OCI-LY1 (cell line): ENCODE data around the gene KLHL4.

ENCODE experiments used
- H2AFZ ChIP-seq: fragments of 200-600 bp; sonication (generic), shearing (Covaris generic); 2 replicates; pipeline ENCODE4 v1.6.0; 2014; ENCODE audit warnings: antibody characterized with exemption, mild to moderate bottlenecking, low read length
- H3F3A ChIP-seq: fragments of 200-600 bp; sonication (generic), shearing (Covaris generic); 2 replicates; pipeline ENCODE4 v1.6.0; 2014; ENCODE audit warnings: mild to moderate bottlenecking, antibody characterized with exemption, low read length, moderate library complexity; ENCODE audit not compliant: insufficient read depth
- H3K27ac ChIP-seq: fragments of 200-600 bp; sonication (generic); 2 replicates; pipeline ENCODE4 v1.5.1; 2014; ENCODE audit warnings: low read length, mixed run types, mild to moderate bottlenecking, low read depth; ENCODE audit not compliant: poor library complexity, severe bottlenecking
- H3K27me3 ChIP-seq: fragments of 200-600 bp; sonication (generic); 2 replicates; pipeline ENCODE4 v1.6.0; 2014; ENCODE audit warnings: antibody characterized with exemption, mild to moderate bottlenecking, low read length, moderate library complexity; ENCODE audit not compliant: insufficient read depth
- H3K36me3 ChIP-seq: fragments of 200-600 bp; sonication (generic); 2 replicates; pipeline ENCODE4 v1.6.1; 2014; ENCODE audit warnings: mild to moderate bottlenecking, antibody characterized with exemption, low read length, moderate library complexity, mixed read lengths; ENCODE audit not compliant: insufficient read depth
- H3K4me1 ChIP-seq: fragments of 200-600 bp; sonication (generic); 2 replicates; pipeline ENCODE4 v1.5.1; 2014; ENCODE audit warnings: mild to moderate bottlenecking, low read length, moderate library complexity; ENCODE audit not compliant: insufficient read depth, severe bottlenecking
- H3K4me2 ChIP-seq: fragments of 200-600 bp; sonication (generic), shearing (Covaris generic); 2 replicates; pipeline ENCODE4 v1.6.1; 2014; ENCODE audit warnings: low read length
- H3K4me3 ChIP-seq: fragments of 200-600 bp; sonication (generic); 2 replicates; pipeline ENCODE4 v1.5.1; 2014; ENCODE audit warnings: low read length, low read depth, mild to moderate bottlenecking, mixed read lengths; ENCODE audit not compliant: poor library complexity, severe bottlenecking
- H3K79me2 ChIP-seq: fragments of 200-600 bp; shearing (Covaris generic); 2 replicates; pipeline ENCODE4 v1.6.1; 2016; ENCODE audit warnings: mixed run types, low read length, mixed read lengths; ENCODE audit not compliant: insufficient read depth
- H3K9ac ChIP-seq: fragments of 200-600 bp; sonication (generic), shearing (Covaris generic); 2 replicates; pipeline ENCODE4 v1.6.1; 2014; ENCODE audit warnings: mild to moderate bottlenecking, low read length, mixed read lengths
- H3K9me2 ChIP-seq: fragments of 200-600 bp; sonication (generic), shearing (Covaris generic); 2 replicates; pipeline ENCODE4 v1.6.1; 2014; ENCODE audit warnings: low read depth, mild to moderate bottlenecking, low read length, mixed read lengths
- H3K9me3 ChIP-seq: fragments of 200-600 bp; shearing (Covaris generic); 2 replicates; pipeline ENCODE4 v1.6.1; 2014; ENCODE audit warnings: low read length, mixed read lengths
- H4K20me1 ChIP-seq: fragments of 200-600 bp; sonication (generic), shearing (Covaris generic); 2 replicates; pipeline ENCODE4 v1.6.0; 2016; ENCODE audit warnings: mild to moderate bottlenecking, low read length; ENCODE audit not compliant: insufficient read depth
- CTCF ChIP-seq: fragments of 200-600 bp; sonication (generic), shearing (Covaris generic); IDR thresholded peaks from 2 replicates; pipeline ENCODE4 v1.5.1; 2017; ENCODE audit warnings: mild to moderate bottlenecking, antibody characterized with exemption, low read length, moderate library complexity, mixed read lengths
- EZH2 ChIP-seq: fragments of 200-600 bp; sonication (generic), shearing (Covaris generic); IDR thresholded peaks from 2 replicates; pipeline ENCODE4 v1.8.0; 2017; ENCODE audit warnings: borderline replicate concordance, mixed run types, mild to moderate bottlenecking, antibody characterized with exemption, low read length, moderate library complexity, mixed read lengths

The KLHL4 gene

GRCh38 chrX:87518504-87518903 is 902 bp downstream of the KLHL4 start:
- Histone ChIP-seq H3K9ac (no peak overlapping the region), H3K27ac (no peak overlapping the region), H4K20me1 (no peaks in the 10 kb centered on the region), H3K79me2 (no peaks in the 10 kb centered on the region), H3K36me3 (no peaks in the 10 kb centered on the region), H3K27me3 (no peaks in the 10 kb centered on the region), H3K4me2 (no peak overlapping the region), H3K9me2 (no peaks in the 10 kb centered on the region), H3F3A (no peaks in the 10 kb centered on the region), H3K4me3 (no peak overlapping the region), H3K9me3 (no peaks in the 10 kb centered on the region), H2AFZ (no peak overlapping the region), H3K4me1 (no peaks in the 10 kb centered on the region)
- TF ChIP-seq EZH2 (no peak), CTCF (no peak)

- Histone ChIP-seq H3K4me3 (no peak overlapping the region), H2AFZ (no peak overlapping the region), H3F3A (no peaks in the 10 kb centered on the region), H3K36me3 (no peaks in the 10 kb centered on the region), H3K9me3 (no peaks in the 10 kb centered on the region), H3K4me1 (no peaks in the 10 kb centered on the region), H3K4me2 (no peak overlapping the region), H3K9ac (no peak overlapping the region), H3K79me2 (no peaks in the 10 kb centered on the region), H4K20me1 (no peaks in the 10 kb centered on the region), H3K9me2 (no peaks in the 10 kb centered on the region), H3K27ac (no peak overlapping the region), H3K27me3 (no peaks in the 10 kb centered on the region)
- no peak for TF ChIP-seq CTCF
- no peak for TF ChIP-seq EZH2
Measured at GRCh38 chrX:87525771-87526229, 8.2 kb downstream of the KLHL4 start.

- Histone ChIP-seq H3K36me3 (no peaks in the 10 kb centered on the region), H3K27ac (no peak overlapping the region), H3K9ac (no peak overlapping the region), H3K4me2 (no peak overlapping the region), H3F3A (no peaks in the 10 kb centered on the region), H3K4me3 (no peak overlapping the region), H3K9me2 (no peaks in the 10 kb centered on the region), H3K9me3 (no peaks in the 10 kb centered on the region), H3K4me1 (no peaks in the 10 kb centered on the region), H3K79me2 (no peaks in the 10 kb centered on the region), H2AFZ (no peak overlapping the region), H3K27me3 (no peaks in the 10 kb centered on the region), H4K20me1 (no peaks in the 10 kb centered on the region)
- TF ChIP-seq EZH2 (no peak), CTCF (no peak)
Measured at GRCh38 chrX:87526281-87526680, 8.7 kb downstream of the KLHL4 start.
